Thyroid gland (tissue), 4 donors: ENCODE data around the gene CHN2.

Experiments used
- CTCF ChIP-seq, 6 experiments: fragments of 200-600 bp in 3 of 6; fragments of 450-650 bp in 3 of 6; sonication (generic) in 3 of 6; IDR thresholded peaks; one replicate each; pipeline ENCODE4 v1.5.1; 2016 to 2019; ENCODE audit warnings: antibody characterized with exemption in 6 of 6, mild to moderate bottlenecking in 2 of 6, inconsistent platforms in 1 of 6, moderate library complexity in 1 of 6
- POLR2A ChIP-seq, 2 donors: fragments of 450-650 bp; IDR thresholded peaks; one replicate each; pipeline ENCODE4 v1.6.1; 2017; ENCODE audit warnings: antibody characterized with exemption in 2 of 2, mild to moderate bottlenecking in 2 of 2, moderate library complexity in 1 of 2

- no peak for TF ChIP-seq POLR2A (IDR thresholded peaks at IDR 0.05)
- TF ChIP-seq CTCF (IDR thresholded peaks at IDR 0.05): no peak
Observed at GRCh38 chr7:29461996-29462395, 267.4 kb downstream of the CHN2 start.
